ENCODE results near the gene NDUFB6.

- no peak for TF ChIP-seq POLR2A (IDR thresholded peaks at IDR 0.05; ENCODE audit: low read length)
- no peak for TF ChIP-seq GATA1 (IDR thresholded peaks at IDR 0.05; ENCODE audit: low read depth, low read length)
Observed at GRCh38 chr9:32526707-32527048, 46.3 kb downstream of the NDUFB6 start.

Measured in erythroblast (primary cell).